ENCODE results near the gene C1QTNF2. TPM values are rescaled to one million over a fixed set of nuclear protein-coding genes. Genes with fewer than 3 reads are reported as not detected.
A peak's percentile ranks its signal among the peaks of the same experiment; 100 is the strongest.

Gene C1QTNF2
- total RNA-seq, 4 donors from 2014 or later, result 1.5 to 5.7 (median 3.3) TPM

DNA sequence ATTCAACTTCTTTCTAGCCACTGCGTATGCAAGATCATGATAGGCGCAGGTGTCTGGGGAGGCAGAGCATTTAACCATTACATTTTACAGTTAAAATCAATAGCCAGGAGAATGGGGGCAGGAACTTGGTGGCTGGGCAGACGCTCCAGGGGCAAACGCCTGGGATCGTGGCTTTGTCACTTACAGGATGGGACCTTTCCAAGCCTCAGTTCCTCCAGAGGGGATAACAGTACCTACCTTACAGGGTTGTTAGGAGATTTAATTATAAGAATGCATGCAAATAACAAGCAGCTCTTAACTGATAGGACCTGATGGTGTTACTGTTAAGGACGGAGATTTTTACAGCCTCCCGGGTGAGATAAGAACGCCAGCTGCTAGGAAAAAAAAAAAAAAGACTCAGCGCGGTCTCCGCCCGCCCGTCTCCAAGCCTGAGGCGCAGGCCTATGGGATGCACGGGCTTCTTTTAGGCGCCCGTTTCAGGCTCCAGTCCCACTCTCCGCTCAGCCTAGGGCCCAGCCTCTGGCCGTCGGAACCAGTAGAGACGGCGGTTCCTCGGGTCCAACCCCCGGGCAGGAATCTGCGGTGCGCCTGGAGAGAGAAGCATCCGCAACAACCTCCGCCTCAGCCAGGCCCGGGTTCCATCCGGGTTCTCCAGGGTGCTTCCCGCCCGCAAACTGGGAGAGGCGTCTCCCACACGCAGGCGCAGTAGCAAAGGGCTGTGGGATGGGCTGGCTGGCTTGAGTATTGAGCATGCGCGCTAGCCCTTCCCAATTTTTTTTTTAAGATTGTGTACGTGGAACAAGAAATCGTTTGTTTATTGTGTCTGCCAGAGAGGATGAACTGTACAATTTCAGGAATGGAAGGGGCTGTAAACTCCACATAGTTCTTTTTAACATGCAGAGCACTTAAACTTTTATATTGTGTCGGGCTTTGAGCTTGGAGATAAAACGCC, 29.3 kb upstream of the C1QTNF2 start, which contains the start of gene FAM200C:
Gene FAM200C, minus strand, starts transcription at position 653 of the 952 bp plus-strand sequence. CDS start 4,564 bp downstream, outside the sequence.
- Histone ChIP-seq H3K4me1 (peaks cover 0 to 30% (median 4%) of the 10 kb centered on the region in 4 donors), H3K27ac (peak within 1 kb of the TSS; percentile 65 to 91 (median 84))
- peak; percentile 81 to 99 for TF ChIP-seq EP300 (IDR thresholded peaks at IDR 0.05)
- TF ChIP-seq, protein P1, sequence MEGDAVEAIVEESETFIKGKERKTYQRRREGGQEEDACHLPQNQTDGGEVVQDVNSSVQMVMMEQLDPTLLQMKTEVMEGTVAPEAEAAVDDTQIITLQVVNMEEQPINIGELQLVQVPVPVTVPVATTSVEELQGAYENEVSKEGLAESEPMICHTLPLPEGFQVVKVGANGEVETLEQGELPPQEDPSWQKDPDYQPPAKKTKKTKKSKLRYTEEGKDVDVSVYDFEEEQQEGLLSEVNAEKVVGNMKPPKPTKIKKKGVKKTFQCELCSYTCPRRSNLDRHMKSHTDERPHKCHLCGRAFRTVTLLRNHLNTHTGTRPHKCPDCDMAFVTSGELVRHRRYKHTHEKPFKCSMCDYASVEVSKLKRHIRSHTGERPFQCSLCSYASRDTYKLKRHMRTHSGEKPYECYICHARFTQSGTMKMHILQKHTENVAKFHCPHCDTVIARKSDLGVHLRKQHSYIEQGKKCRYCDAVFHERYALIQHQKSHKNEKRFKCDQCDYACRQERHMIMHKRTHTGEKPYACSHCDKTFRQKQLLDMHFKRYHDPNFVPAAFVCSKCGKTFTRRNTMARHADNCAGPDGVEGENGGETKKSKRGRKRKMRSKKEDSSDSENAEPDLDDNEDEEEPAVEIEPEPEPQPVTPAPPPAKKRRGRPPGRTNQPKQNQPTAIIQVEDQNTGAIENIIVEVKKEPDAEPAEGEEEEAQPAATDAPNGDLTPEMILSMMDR (IDR thresholded peaks at IDR 0.05), result no peak
- peak; percentile 93 to 97 for TF ChIP-seq POLR2A (IDR thresholded peaks at IDR 0.05)

DNA sequence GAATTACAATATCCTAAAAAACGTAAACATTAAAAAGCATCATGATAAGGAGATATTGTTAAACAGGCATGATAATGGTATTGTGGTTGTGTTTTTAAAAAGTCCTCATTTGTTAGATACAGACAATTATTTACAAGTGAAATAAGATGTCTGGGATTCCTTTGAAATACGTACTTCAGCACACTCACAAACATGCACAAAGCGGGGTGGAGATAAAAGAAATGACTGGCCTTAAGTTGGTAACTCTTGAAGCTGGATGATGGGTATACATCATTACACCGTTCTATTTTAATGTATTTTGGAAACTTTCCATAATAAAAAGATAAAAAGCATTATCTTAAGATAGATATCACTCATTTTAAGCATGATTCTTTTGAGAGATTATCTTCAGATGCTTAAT, 28.4 kb upstream of the C1QTNF2 start:
- WGBS, 2 donors, result 25 to 27% methylated on average over 4 of the region's 4 CpGs
- peaks cover 0 to 34% (median 4%) of the 10 kb centered on the region in 4 donors for H3K4me1 ChIP-seq
- peaks cover 0 to 54% (median 10%) of the 10 kb centered on the region in 3 donors for H3K36me3 ChIP-seq
- peak overlapping the region; percentile 57 to 94 (median 76) for H3K4me3 ChIP-seq
- peak overlapping the region in 2 of 4 donors; percentile 82 to 85 for H3K27ac ChIP-seq
- DNase-seq (ENCODE audit: low spot score in 2 of 2), result no peak
- TF ChIP-seq EP300 (IDR thresholded peaks at IDR 0.05) (no peak), POLR2A (IDR thresholded peaks at IDR 0.05) (no peak)
- TF ChIP-seq, protein P1 (IDR thresholded peaks at IDR 0.05), result no peak
- no peaks in the 10 kb centered on the region for H3K27me3 ChIP-seq
- no peaks in the 10 kb centered on the region for H3K9me3 ChIP-seq

More for the DNA sequence above, 29.3 kb upstream of the C1QTNF2 start, which contains the start of gene FAM200C:
- Histone ChIP-seq H3K36me3 (peaks cover 0 to 54% (median 13%) of the 10 kb centered on the region in 3 donors), H3K27me3 (no peaks in the 10 kb centered on the region), H3K4me3 (peak within 1 kb of the TSS; percentile 57 to 94 (median 76)), H3K9me3 (no peaks in the 10 kb centered on the region)
- DNase-seq (ENCODE audit: low spot score in 2 of 2), result peak; percentile 80 to 81
- 1% methylated on average over 41 of the region's 41 CpGs for WGBS, 2 donors

DNA sequence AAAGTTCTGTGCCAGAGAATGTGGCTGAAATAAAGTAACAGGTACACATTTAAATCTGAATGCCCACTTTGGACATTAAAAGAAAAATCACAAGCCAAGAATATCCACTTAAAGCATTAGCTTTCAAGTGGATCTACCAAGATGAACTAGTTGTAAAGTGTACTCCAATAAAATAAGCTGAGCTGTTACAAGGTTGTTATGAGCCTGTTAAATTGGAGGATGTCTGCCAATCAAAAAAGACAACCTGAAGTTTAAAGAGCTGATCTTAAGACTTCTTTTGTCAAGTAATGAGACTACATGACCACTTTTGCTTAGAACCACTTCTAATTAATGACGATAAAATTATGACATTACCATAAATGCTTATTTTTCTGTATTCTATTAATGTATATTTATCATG, 27.1 kb upstream of the C1QTNF2 start:
- H3K4me3 ChIP-seq, result no peak overlapping the region
- 98% methylated on average over 1 of the region's 1 CpG for WGBS, 2 donors
- peaks cover 0 to 43% (median 0%) of the 10 kb centered on the region in 3 donors for H3K36me3 ChIP-seq
- no peaks in the 10 kb centered on the region for H3K9me3 ChIP-seq
- TF ChIP-seq, protein P1 (IDR thresholded peaks at IDR 0.05), result no peak
- TF ChIP-seq POLR2A (IDR thresholded peaks at IDR 0.05) (no peak), EP300 (IDR thresholded peaks at IDR 0.05) (no peak)
- H3K27me3 ChIP-seq, result no peaks in the 10 kb centered on the region
- no peak overlapping the region for H3K27ac ChIP-seq
- DNase-seq (ENCODE audit: low spot score in 2 of 2), result no peak
- peaks cover 0 to 38% (median 4%) of the 10 kb centered on the region in 4 donors for H3K4me1 ChIP-seq

DNA sequence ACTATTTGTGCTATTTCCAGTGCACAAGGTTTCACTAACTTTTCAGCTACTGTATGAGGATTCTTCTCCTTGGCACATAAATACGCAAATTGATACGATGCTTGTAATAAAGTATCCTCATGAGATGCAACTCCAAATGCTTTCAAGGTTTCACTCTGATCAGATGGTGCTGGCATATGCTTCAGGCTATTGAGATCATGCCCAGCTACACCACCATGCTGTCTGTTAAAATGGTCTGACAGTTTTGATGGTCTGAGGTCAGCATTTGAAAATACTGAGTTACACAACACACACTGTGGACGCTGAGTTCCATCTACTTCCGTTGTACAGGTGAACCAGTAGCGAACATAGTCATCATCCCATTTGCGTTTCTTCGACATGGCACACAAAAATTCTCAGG, 24.7 kb upstream of the C1QTNF2 start:
- H3K36me3 ChIP-seq, result peaks cover 0 to 35% (median 0%) of the 10 kb centered on the region in 3 donors
- H3K9me3 ChIP-seq, result no peaks in the 10 kb centered on the region
- TF ChIP-seq EP300 (IDR thresholded peaks at IDR 0.05) (no peak), POLR2A (IDR thresholded peaks at IDR 0.05) (no peak)
- TF ChIP-seq, protein P1 (IDR thresholded peaks at IDR 0.05), result no peak
- H3K4me1 ChIP-seq, result peaks cover 0 to 31% (median 4%) of the 10 kb centered on the region in 4 donors
- DNase-seq (ENCODE audit: low spot score in 2 of 2), result no peak
- H3K27ac ChIP-seq, result no peak overlapping the region
- WGBS, 2 donors, result 92 to 93% methylated on average over 7 of the region's 7 CpGs
- no peaks in the 10 kb centered on the region for H3K27me3 ChIP-seq
- H3K4me3 ChIP-seq, result no peak overlapping the region
